A673 (cell line): ENCODE results near the gene CALN1. TPM values are rescaled to one million over a fixed set of nuclear protein-coding genes. Genes with fewer than 3 reads are reported as not detected.

Experiments used
- BruUV-seq: library from RNA; stranded (reverse); fragments of 400-500 nt; replicated peaks from 2 replicates; lab custom pipeline; 2021; lab: Mats Ljungman, UMichigan
- CTCF ChIA-PET: fragments of 300-600 bp; sonication (Branson Sonifier 250); formaldehyde crosslinking; loops from one replicate; lab custom pipeline; 2022; ENCODE audit warnings: antibody characterized with exemption; lab: Charles Lee
- POLR2A ChIA-PET: fragments of 300-600 bp; sonication (Branson Sonifier 250); formaldehyde crosslinking; loops from one replicate; lab custom pipeline; 2022; ENCODE audit warnings: antibody characterized with exemption; ENCODE audit not compliant: low non-redundant PET; lab: Charles Lee
- DNase-seq: peaks from one replicate; pipeline ENCODE4 v3.0.0-alpha.2; 2015; ENCODE audit warnings: low spot score
- H3K27ac ChIP-seq: fragments of 200-600 bp; sonication (generic); 2 replicates; pipeline ENCODE4 v1.5.1; 2016; ENCODE audit warnings: mixed run types, low read depth, mild to moderate bottlenecking, mixed read lengths, antibody characterized with exemption, low read length; ENCODE audit not compliant: poor library complexity, severe bottlenecking
- H3K27me3 ChIP-seq: fragments of 200-600 bp; sonication (generic); replicated peaks from 2 replicates; pipeline ENCODE4 v1.6.1; 2017; ENCODE audit warnings: mixed run types, low read depth, mild to moderate bottlenecking, mixed read lengths, antibody characterized with exemption, low read length; ENCODE audit not compliant: insufficient read depth, poor library complexity
- H3K36me3 ChIP-seq: fragments of 200-600 bp; sonication (generic); 2 replicates; pipeline ENCODE4 v1.6.1; 2016; ENCODE audit warnings: mixed run types, mild to moderate bottlenecking, mixed read lengths, antibody characterized with exemption, low read length; ENCODE audit not compliant: insufficient read depth, poor library complexity, severe bottlenecking
- H3K4me1 ChIP-seq: fragments of 200-600 bp; sonication (generic); 2 replicates; pipeline ENCODE4 v1.6.1; 2017; ENCODE audit warnings: mixed run types, mild to moderate bottlenecking, mixed read lengths, antibody characterized with exemption, low read length; ENCODE audit not compliant: insufficient read depth, poor library complexity, severe bottlenecking
- H3K4me3 ChIP-seq: fragments of 200-600 bp; sonication (generic); 2 replicates; pipeline ENCODE4 v1.5.1; 2016; ENCODE audit warnings: low read depth, mixed run types, mild to moderate bottlenecking, mixed read lengths, low read length; ENCODE audit not compliant: poor library complexity, severe bottlenecking
- H3K9me3 ChIP-seq: fragments of 200-600 bp; sonication (generic); 2 replicates; pipeline ENCODE4 v1.6.1; 2016; ENCODE audit warnings: mixed run types, low read depth, mild to moderate bottlenecking, mixed read lengths, antibody characterized with exemption, low read length; ENCODE audit not compliant: poor library complexity, severe bottlenecking
- CTCF ChIP-seq: fragments of 300-800, 200-600 bp; sonication (generic); conservative IDR thresholded peaks from 2 replicates; pipeline ENCODE4 v1.5.1; 2017; ENCODE audit warnings: low read depth, mild to moderate bottlenecking, antibody characterized with exemption, low read length, moderate library complexity, mixed read lengths
- EZH2 ChIP-seq: fragments of 200-600 bp; sonication (generic); IDR thresholded peaks from 2 replicates; pipeline ENCODE4 v1.6.1; 2017; ENCODE audit warnings: borderline replicate concordance, low read depth, mild to moderate bottlenecking, mixed read lengths, antibody characterized with exemption, low read length; ENCODE audit not compliant: poor library complexity, severe bottlenecking
- intact Hi-C: fragments of 100-400 bp; cut with micrococcal nuclease; formaldehyde crosslinking; loops from one replicate; pipeline ENCODE4 v1.10.0; 2022; ENCODE audit not compliant: unreplicated experiment
- total RNA-seq: library from RNA; stranded (reverse); gene quantifications from 2 replicates; pipeline ENCODE4 v1.2.3, GENCODE V29; 2021

CALN1 gene
- total RNA-seq, 1 experiment from 2014 or later = not detected

DNA sequence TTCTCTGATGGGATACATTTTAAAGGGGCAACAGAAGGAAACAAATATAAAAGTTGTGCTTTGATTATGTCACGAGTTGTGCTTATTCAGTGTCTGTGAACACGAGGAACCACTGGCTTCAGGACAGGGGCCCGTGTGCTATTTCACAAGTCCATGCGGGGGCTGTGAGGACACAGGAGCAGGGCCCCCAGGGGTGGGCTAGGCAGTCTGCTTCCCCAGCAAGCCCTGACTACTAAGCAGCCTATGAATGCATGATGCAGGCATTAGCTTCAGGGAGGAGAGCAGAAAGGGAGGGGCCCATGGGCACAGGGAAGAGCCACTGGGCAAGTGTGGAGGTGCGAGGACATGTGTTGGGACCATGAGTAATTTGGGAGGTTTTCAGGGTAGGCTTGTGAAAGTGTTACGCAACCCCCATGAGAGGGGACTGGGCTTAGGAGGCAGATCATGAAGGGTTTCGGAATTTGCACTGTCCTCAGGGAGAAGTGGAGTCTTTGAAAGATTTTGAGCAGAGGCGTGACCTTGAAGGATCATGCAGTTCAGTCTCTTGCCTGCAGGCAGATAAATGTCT lies 424.9 kb downstream of the CALN1 start:
- Histone ChIP-seq H3K27me3 (no peaks in the 10 kb centered on the region), H3K27ac (no peak overlapping the region), H3K9me3 (peaks cover 7% of the 10 kb centered on the region), H3K36me3 (no peaks in the 10 kb centered on the region), H3K4me3 (no peak overlapping the region), H3K4me1 (no peaks in the 10 kb centered on the region)
- intact Hi-C loops = no loop called here
- TF ChIP-seq CTCF (no peak), EZH2 (no peak)
- ChIA-PET CTCF (no interaction called here), POLR2A (no interaction called here)
- no TSS peak for BruUV-seq
- DNase-seq = no peak

GRCh38 chr7:71984348-71984747 lies 427.8 kb downstream of the CALN1 start:
- Histone ChIP-seq H3K27me3 (no peaks in the 10 kb centered on the region), H3K9me3 (peaks cover 20% of the 10 kb centered on the region), H3K4me1 (no peaks in the 10 kb centered on the region), H3K27ac (no peak overlapping the region), H3K4me3 (no peak overlapping the region), H3K36me3 (no peaks in the 10 kb centered on the region)
- CTCF ChIA-PET = no interaction called here
- intact Hi-C loops = no loop called here
- DNase-seq = no peak
- POLR2A ChIA-PET = no interaction called here
- no TSS peak for BruUV-seq
- no peak for TF ChIP-seq CTCF
- TF ChIP-seq EZH2 = no peak

DNA sequence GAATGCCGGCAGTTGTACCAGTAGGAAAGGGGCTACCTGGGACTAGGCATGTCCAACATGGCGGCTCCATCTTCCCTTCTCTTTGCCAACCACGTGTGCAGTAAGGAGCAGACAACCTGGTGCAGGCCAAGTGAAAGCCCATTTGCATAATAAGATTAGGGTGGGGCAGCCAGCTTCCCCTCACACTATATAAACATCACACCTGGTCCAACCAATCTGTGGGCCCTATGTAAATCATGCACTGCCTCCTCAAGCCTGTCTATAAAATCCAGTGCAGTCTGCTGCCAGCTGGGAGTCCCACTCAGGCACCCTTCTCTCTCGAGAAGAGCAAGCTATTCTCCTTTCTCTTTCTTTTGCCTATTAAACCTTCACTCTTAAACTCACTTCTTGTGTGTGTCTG lies 429.3 kb downstream of the CALN1 start:
- no peak for DNase-seq
- Histone ChIP-seq H3K9me3 (peaks cover 20% of the 10 kb centered on the region), H3K4me1 (no peaks in the 10 kb centered on the region), H3K27ac (no peak overlapping the region), H3K36me3 (no peaks in the 10 kb centered on the region), H3K27me3 (no peaks in the 10 kb centered on the region), H3K4me3 (no peak overlapping the region)
- CTCF ChIA-PET = no interaction called here
- BruUV-seq = no TSS peak
- intact Hi-C loops = no loop called here
- POLR2A ChIA-PET = no interaction called here
- TF ChIP-seq CTCF = no peak
- no peak for TF ChIP-seq EZH2
